H9 (cell line): ENCODE measurements around the gene RFX4. TPM values are rescaled to one million over a fixed set of nuclear protein-coding genes. Genes with fewer than 3 reads are reported as not detected.

ENCODE experiments used
- DNase-seq: peaks from one replicate; pipeline ENCODE4 v3.0.0-alpha.2; 2017
- H2AFZ ChIP-seq: one replicate; pipeline ENCODE4 v1.6.1; 2013; ENCODE audit warnings: mild to moderate bottlenecking, low read length, control low read depth, moderate library complexity
- H2AK5ac ChIP-seq: 2 replicates; pipeline ENCODE4 v1.6.1; 2013; ENCODE audit warnings: low read length, control low read depth, mixed read lengths; ENCODE audit not compliant: insufficient read length
- H2BK120ac ChIP-seq: one replicate; pipeline ENCODE4 v1.6.1; 2013; ENCODE audit warnings: low read depth, mild to moderate bottlenecking, low read length, control low read depth, inconsistent platforms; ENCODE audit not compliant: poor library complexity, severe bottlenecking
- H2BK12ac ChIP-seq: 2 replicates; pipeline ENCODE4 v1.6.1; 2013; ENCODE audit warnings: low read length, control low read depth, mixed read lengths, low read depth; ENCODE audit not compliant: insufficient read length
- H2BK15ac ChIP-seq: 2 replicates; pipeline ENCODE4 v1.6.1; 2013; ENCODE audit warnings: low read depth, low read length, control low read depth
- H2BK20ac ChIP-seq: one replicate; pipeline ENCODE4 v1.6.1; 2013; ENCODE audit warnings: low read depth, mild to moderate bottlenecking, low read length, control low read depth, inconsistent platforms; ENCODE audit not compliant: poor library complexity, severe bottlenecking
- H2BK5ac ChIP-seq: 2 replicates; pipeline ENCODE4 v1.6.1; 2013; ENCODE audit warnings: low read length, control low read depth, mixed read lengths; ENCODE audit not compliant: insufficient read length
- H3K14ac ChIP-seq: 2 replicates; pipeline ENCODE4 v1.6.1; 2013; ENCODE audit warnings: low read length, control low read depth; ENCODE audit not compliant: insufficient read depth
- H3K18ac ChIP-seq: 2 replicates; pipeline ENCODE4 v1.6.1; 2013; ENCODE audit warnings: low read depth, mild to moderate bottlenecking, mixed read lengths, low read length, control low read depth; ENCODE audit not compliant: insufficient read length
- H3K23ac ChIP-seq: 2 replicates; pipeline ENCODE4 v1.6.1; 2013; ENCODE audit warnings: low read length, control low read depth, mixed read lengths, low read depth; ENCODE audit not compliant: insufficient read length
- H3K23me2 ChIP-seq: 2 replicates; pipeline ENCODE4 v1.6.1; 2013; ENCODE audit warnings: low read depth, mild to moderate bottlenecking, mixed read lengths, low read length, control low read depth; ENCODE audit not compliant: insufficient read length, poor library complexity, severe bottlenecking
- H3K27ac ChIP-seq: 2 replicates; pipeline ENCODE4 v1.5.1; 2013; ENCODE audit warnings: low read length, control low read depth, mixed read lengths, low read depth; ENCODE audit not compliant: insufficient read length
- H3K27me3 ChIP-seq: 2 replicates; pipeline ENCODE4 v1.6.1; 2013; ENCODE audit warnings: low read length, control low read depth, inconsistent platforms; ENCODE audit not compliant: insufficient read depth
- H3K4ac ChIP-seq: 2 replicates; pipeline ENCODE4 v1.6.1; 2013; ENCODE audit warnings: low read depth, mild to moderate bottlenecking, control low read depth, inconsistent platforms, low read length, moderate library complexity
- H3K4me1 ChIP-seq: 2 replicates; pipeline ENCODE4 v1.6.1; 2013; ENCODE audit warnings: low read length, control low read depth, inconsistent platforms; ENCODE audit not compliant: insufficient read depth
- H3K4me2 ChIP-seq: 2 replicates; pipeline ENCODE4 v1.6.1; 2013; ENCODE audit warnings: low read length, control low read depth, mixed read lengths; ENCODE audit not compliant: insufficient read length, insufficient read depth
- H3K56ac ChIP-seq: 2 replicates; pipeline ENCODE4 v1.6.1; 2013; ENCODE audit warnings: low read depth, mild to moderate bottlenecking, mixed read lengths, low read length, control low read depth; ENCODE audit not compliant: insufficient read length
- H3K79me1 ChIP-seq: 2 replicates; pipeline ENCODE4 v1.6.1; 2013; ENCODE audit warnings: low read depth, mild to moderate bottlenecking, moderate library complexity, low read length, control low read depth, inconsistent platforms; ENCODE audit not compliant: insufficient read depth, poor library complexity, severe bottlenecking
- H3K79me2 ChIP-seq: 2 replicates; pipeline ENCODE4 v1.6.1; 2013; ENCODE audit warnings: low read length, control low read depth, inconsistent platforms; ENCODE audit not compliant: insufficient read depth
- H3K9ac ChIP-seq: 2 replicates; pipeline ENCODE4 v1.6.1; 2013; ENCODE audit warnings: low read length, control low read depth, mixed read lengths; ENCODE audit not compliant: insufficient read length; ENCODE audit errors: extremely low read depth
- H3K9me3 ChIP-seq: one replicate; pipeline ENCODE4 v1.6.1; 2013; ENCODE audit warnings: low read depth, low read length, inconsistent platforms; ENCODE audit not compliant: control insufficient read depth
- H3T11ph ChIP-seq: one replicate; pipeline ENCODE4 v1.6.1; 2013; ENCODE audit warnings: mild to moderate bottlenecking, low read length, control low read depth, inconsistent platforms
- H4K20me1 ChIP-seq: one replicate; pipeline ENCODE4 v1.6.1; 2013; ENCODE audit not compliant: control insufficient read depth, insufficient read length, insufficient read depth
- H4K5ac ChIP-seq: 2 replicates; pipeline ENCODE4 v1.6.1; 2013; ENCODE audit warnings: low read depth, mild to moderate bottlenecking, mixed read lengths, low read length, control low read depth; ENCODE audit not compliant: insufficient read length
- H4K8ac ChIP-seq: replicated peaks from 2 replicates; pipeline ENCODE4 v1.6.1; 2013; ENCODE audit warnings: low read length, control low read depth, mixed read lengths, low read depth; ENCODE audit not compliant: insufficient read length
- H4K91ac ChIP-seq: 2 replicates; pipeline ENCODE4 v1.6.1; 2013; ENCODE audit warnings: low read depth, mild to moderate bottlenecking, moderate library complexity, mixed read lengths, low read length, control low read depth; ENCODE audit not compliant: insufficient read length
- H3K27ac Mint-ChIP-seq, 3 experiments: 2 replicates in 2 of 3; 3 replicates in 1 of 3; pipeline ENCODE4 v1.8.0; 2020 to 2021; ENCODE audit warnings: mixed read lengths in 3 of 3, mild to moderate bottlenecking in 1 of 3, moderate library complexity in 1 of 3
- H3K27me3 Mint-ChIP-seq: 2 replicates; pipeline ENCODE4 v1.8.0; 2021; ENCODE audit warnings: low read depth, mild to moderate bottlenecking, moderate library complexity, mixed read lengths
- H3K36me3 Mint-ChIP-seq, 3 experiments: 2 replicates in 2 of 3; 3 replicates in 1 of 3; pipeline ENCODE4 v1.8.0; 2020 to 2021; ENCODE audit warnings: low read depth in 3 of 3, mixed read lengths in 3 of 3; ENCODE audit not compliant: insufficient read depth in 1 of 3
- H3K4me1 Mint-ChIP-seq, 2 experiments: 2 replicates each; pipeline ENCODE4 v1.8.0; 2020; ENCODE audit warnings: mixed read lengths in 2 of 2
- H3K4me3 Mint-ChIP-seq, 2 experiments: 2 replicates in 1 of 2; 3 replicates in 1 of 2; pipeline ENCODE4 v1.8.0; 2020 to 2021; ENCODE audit warnings: mild to moderate bottlenecking in 2 of 2, mixed read lengths in 2 of 2, moderate library complexity in 1 of 2
- H3K9me3 Mint-ChIP-seq, 2 experiments: 2 replicates in 1 of 2; 3 replicates in 1 of 2; pipeline ENCODE4 v1.8.0; 2020; ENCODE audit warnings: mild to moderate bottlenecking in 2 of 2, mixed read lengths in 2 of 2, moderate library complexity in 1 of 2
- CTCF ChIP-seq: fragments of 200-600 bp; sonication (generic); conservative IDR thresholded peaks from 3 replicates; pipeline ENCODE4 v1.8.0; 2021; ENCODE audit warnings: antibody characterized with exemption, mild to moderate bottlenecking
- WGBS: extraction: QIAGEN DNeasy Blood & Tissue Kit; methylation state at CpG from one replicate; pipeline ENCODE4 v1.1.7; 2013; ENCODE audit warnings: missing lambda C conversion rate, low lambda C conversion rate, mixed read lengths; ENCODE audit not compliant: insufficient read length; ENCODE audit errors: extremely low coverage; 5-methylcytosine and 5-hydroxymethylcytosine counted together
- total RNA-seq: library from RNA; stranded (reverse); gene quantifications from 2 replicates; pipeline ENCODE4 v1.2.1, GENCODE V29; 2021

The RFX4 gene
- total RNA-seq, 1 experiment from 2014 or later = 0.57 TPM

- Mint-ChIP-seq H3K4me1 (peaks cover 57 to 61% of the 10 kb centered on the region in 2 experiments), H3K4me3 (peak overlapping the region; percentile 47 to 73)
Measured at GRCh38 chr12:106767954-106768822, 185.4 kb downstream of the RFX4 start.

More at GRCh38 chr12:106767954-106768822, 185.4 kb downstream of the RFX4 start:
- H3K27me3 ChIP-seq = no peaks in the 10 kb centered on the region
- H3K4me1 ChIP-seq = peaks cover 12% of the 10 kb centered on the region
- no peak overlapping the region for H3T11ph ChIP-seq
- no peak overlapping the region for H2BK5ac ChIP-seq
- no CpG with 5 or more reads among the region's 9 CpGs for WGBS
- no peak overlapping the region for H2BK15ac ChIP-seq
- no peak for TF ChIP-seq CTCF
- Mint-ChIP-seq H3K36me3 (peaks cover 0 to 3% (median 0%) of the 10 kb centered on the region in 3 experiments; a peak in 1 of 7 replicates), H3K9me3 (no peaks in the 10 kb centered on the region), H3K27ac (peak overlapping the region; percentile 92 to 98 (median 98)), H3K27me3 (no peaks in the 10 kb centered on the region)
- H3K18ac ChIP-seq = no peak overlapping the region
- H3K23me2 ChIP-seq = peaks cover 3% of the 10 kb centered on the region
- no peak overlapping the region for H4K8ac ChIP-seq
- no peak overlapping the region for H2BK12ac ChIP-seq
- peak; percentile 67 for DNase-seq
- peak overlapping the region; percentile 40 for H3K27ac ChIP-seq
- H3K4ac ChIP-seq = no peak overlapping the region
- no peak overlapping the region for H2AK5ac ChIP-seq
- H4K20me1 ChIP-seq = no peaks in the 10 kb centered on the region
- H3K79me1 ChIP-seq = no peaks in the 10 kb centered on the region
- H4K5ac ChIP-seq = no peak overlapping the region
- no peaks in the 10 kb centered on the region for H3K79me2 ChIP-seq
- H3K4me2 ChIP-seq = peak overlapping the region; percentile 64
- no peak overlapping the region for H4K91ac ChIP-seq
- H3K9ac ChIP-seq = peak overlapping the region; percentile 9
- no peak overlapping the region for H2AFZ ChIP-seq
- no peaks in the 10 kb centered on the region for H3K9me3 ChIP-seq
- H3K23ac ChIP-seq = no peak overlapping the region
- H3K14ac ChIP-seq = no peak overlapping the region
- H3K56ac ChIP-seq = no peak overlapping the region
- H2BK20ac ChIP-seq = no peak overlapping the region
- H2BK120ac ChIP-seq = no peak overlapping the region
